GM13977 (cell line): ENCODE data around the gene RAD51B.

ENCODE experiments used
- DNase-seq: peaks from one replicate; pipeline ENCODE4 v3.0.0; 2012; ENCODE audit warnings: low spot score
- in situ Hi-C: fragments of 300-500 bp; cut with MboI; formaldehyde crosslinking; loops from one replicate; pipeline ENCODE4 v1.12.0; 2022; ENCODE audit warnings: low sequenced_read_pairs, low pct_unique_long_range_greater_than_20kb, mixed read lengths, inconsistent platforms; ENCODE audit not compliant: unreplicated experiment
- TF ChIP-seq, protein P1 (sequence below): IDR thresholded peaks from 2 replicates; pipeline ENCODE4 v1.5.1; 2012; ENCODE audit warnings: mild to moderate bottlenecking, control low read depth; ENCODE audit not compliant: insufficient read depth; ENCODE audit errors: extremely low read depth, missing control alignments

RAD51B gene

GRCh38 chr14:68248481-68249255 is 429.1 kb downstream of the RAD51B start:
- in situ Hi-C loops = loop anchor here (10.0 kb wide), 1 partner anchor 294 kb away; no protein-coding TSS in a partner anchor
- TF ChIP-seq, protein P1, sequence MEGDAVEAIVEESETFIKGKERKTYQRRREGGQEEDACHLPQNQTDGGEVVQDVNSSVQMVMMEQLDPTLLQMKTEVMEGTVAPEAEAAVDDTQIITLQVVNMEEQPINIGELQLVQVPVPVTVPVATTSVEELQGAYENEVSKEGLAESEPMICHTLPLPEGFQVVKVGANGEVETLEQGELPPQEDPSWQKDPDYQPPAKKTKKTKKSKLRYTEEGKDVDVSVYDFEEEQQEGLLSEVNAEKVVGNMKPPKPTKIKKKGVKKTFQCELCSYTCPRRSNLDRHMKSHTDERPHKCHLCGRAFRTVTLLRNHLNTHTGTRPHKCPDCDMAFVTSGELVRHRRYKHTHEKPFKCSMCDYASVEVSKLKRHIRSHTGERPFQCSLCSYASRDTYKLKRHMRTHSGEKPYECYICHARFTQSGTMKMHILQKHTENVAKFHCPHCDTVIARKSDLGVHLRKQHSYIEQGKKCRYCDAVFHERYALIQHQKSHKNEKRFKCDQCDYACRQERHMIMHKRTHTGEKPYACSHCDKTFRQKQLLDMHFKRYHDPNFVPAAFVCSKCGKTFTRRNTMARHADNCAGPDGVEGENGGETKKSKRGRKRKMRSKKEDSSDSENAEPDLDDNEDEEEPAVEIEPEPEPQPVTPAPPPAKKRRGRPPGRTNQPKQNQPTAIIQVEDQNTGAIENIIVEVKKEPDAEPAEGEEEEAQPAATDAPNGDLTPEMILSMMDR = peak; percentile 33
- DNase-seq = peak; percentile 53

GRCh38 chr14:68249661-68250451 is 430.3 kb downstream of the RAD51B start:
- in situ Hi-C loops = loop anchor here (5.0 to 10.0 kb wide), 3 partner anchors 155 to 552 kb away; no protein-coding TSS in a partner anchor
- no peak for DNase-seq
- TF ChIP-seq, protein P1 = no peak

DNA sequence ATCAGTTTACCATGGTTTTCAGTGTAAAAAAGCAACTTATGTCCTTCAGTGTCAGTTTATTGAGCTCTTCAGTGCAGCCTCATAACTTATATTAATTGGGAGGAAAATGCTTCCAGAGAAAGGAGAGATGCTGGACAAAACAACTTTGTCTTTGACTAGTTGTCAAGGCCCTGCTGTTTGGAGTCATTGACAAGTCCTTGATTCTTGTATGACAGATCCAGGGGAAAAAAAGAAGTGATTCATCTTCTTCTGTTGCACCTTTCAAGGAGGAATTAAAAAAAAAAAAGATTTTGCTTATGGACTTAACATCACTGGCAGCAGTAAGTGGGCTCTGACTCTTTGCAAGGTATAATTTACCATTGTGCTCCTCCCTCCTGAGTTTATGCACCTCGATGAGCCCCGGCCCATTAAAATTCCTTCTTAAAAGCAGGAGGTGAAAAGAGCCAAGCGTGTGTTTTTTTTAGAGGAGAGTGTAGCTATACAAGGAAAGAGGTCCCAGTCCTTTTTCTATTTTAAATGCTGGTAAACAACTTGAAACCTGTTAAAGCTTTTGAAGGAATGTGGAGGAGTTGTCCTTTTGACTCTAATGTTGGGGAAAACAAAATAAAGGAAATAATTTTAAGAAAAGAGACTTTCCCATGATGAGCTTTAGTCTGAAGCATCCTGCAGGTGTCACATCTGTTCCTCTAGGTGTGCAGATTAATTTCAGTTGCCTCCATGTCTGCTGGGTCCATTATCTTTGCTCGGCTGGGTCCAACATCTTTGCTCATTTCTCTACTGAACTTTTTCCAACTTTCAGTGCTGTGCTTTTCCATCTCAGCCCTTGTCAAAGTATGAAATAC is 431.6 kb downstream of the RAD51B start:
- in situ Hi-C loops = loop anchor here (5.0 to 10.0 kb wide), 2 partner anchors 154 to 551 kb away; no protein-coding TSS in a partner anchor
- DNase-seq = no peak
- TF ChIP-seq, protein P1 = peak; percentile 36

DNA sequence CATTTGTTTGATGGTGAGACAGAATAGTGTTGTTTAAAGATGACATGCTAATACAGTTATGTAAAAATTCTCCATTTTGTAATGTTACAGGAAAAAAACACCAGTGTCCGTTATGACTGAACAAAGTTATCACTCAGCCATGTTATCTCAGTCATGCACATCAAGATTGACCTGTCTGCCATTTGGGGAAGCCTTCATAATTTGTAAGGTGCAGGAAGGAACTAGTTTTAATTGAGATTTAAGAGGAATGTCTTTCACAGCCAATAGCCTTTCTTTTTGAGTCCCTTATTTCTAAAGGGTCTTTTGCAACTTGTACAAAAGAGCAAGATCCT is 432.2 kb downstream of the RAD51B start:
- in situ Hi-C loops = loop anchor here (5.0 to 10.0 kb wide), 2 partner anchors 153 to 551 kb away; no protein-coding TSS in a partner anchor
- TF ChIP-seq, protein P1 = no peak
- DNase-seq = no peak

- in situ Hi-C loops = loop anchor here (5.0 to 10.0 kb wide), 2 partner anchors 152 to 549 kb away; no protein-coding TSS in a partner anchor
- TF ChIP-seq, protein P1 = no peak
- no peak for DNase-seq
Observed at GRCh38 chr14:68253160-68253780, 433.7 kb downstream of the RAD51B start.
